Kidney epithelial cell (primary cell): ENCODE data around the gene DVL2. TPM values are rescaled to one million over a fixed set of nuclear protein-coding genes. Genes with fewer than 3 reads are reported as not detected.
A peak's percentile ranks its signal among the peaks of the same experiment; 100 is the strongest.
"Not testable (repeated sequence)": the region's sequence is repeated elsewhere in the genome, so short reads cannot be mapped to it uniquely, and the experiment has no call there.

ENCODE experiments used
- DNase-seq: peaks from one replicate; pipeline ENCODE4 v3.0.0-alpha.2; 2010; ENCODE audit warnings: low read depth
- H3K27me3 ChIP-seq: 2 replicates; pipeline ENCODE4 v1.6.0; 2011; ENCODE audit warnings: low read length; ENCODE audit not compliant: control insufficient read depth, insufficient read depth
- H3K36me3 ChIP-seq: 2 replicates; pipeline ENCODE4 v1.5.1; 2011; ENCODE audit warnings: low read length; ENCODE audit not compliant: control insufficient read depth, insufficient read depth
- H3K4me3 ChIP-seq: 2 replicates; pipeline ENCODE4 v1.5.1; 2011; ENCODE audit warnings: low read depth, mild to moderate bottlenecking, control low read depth, low read length
- CTCF ChIP-seq: IDR thresholded peaks from 2 replicates; pipeline ENCODE4 v1.5.1; 2011; ENCODE audit warnings: mild to moderate bottlenecking, moderate library complexity, low read length, control low read depth, inconsistent platforms; ENCODE audit not compliant: insufficient read depth, poor library complexity, severe bottlenecking
- total RNA-seq: library from RNA; depleted of rRNA; stranded (reverse); fragments of >200 nt; gene quantifications from 2 replicates; pipeline ENCODE4 v1.2.3, GENCODE V29; 2015

Gene DVL2
- total RNA-seq, 1 donor from 2014 or later, result 57.1 TPM

- H3K27me3 ChIP-seq, result no peaks in the 10 kb centered on the region
Observed at GRCh38 chr17:7248796-7249195, 14.5 kb upstream of the DVL2 start.

GRCh38 chr17:7246779-7247178 is 12.5 kb upstream of the DVL2 start:
- H3K27me3 ChIP-seq, result no peaks in the 10 kb centered on the region
- TF ChIP-seq CTCF, result no peak
- DNase-seq, result no peak
- H3K4me3 ChIP-seq, result no peak overlapping the region
- H3K36me3 ChIP-seq, result no peaks in the 10 kb centered on the region

More at GRCh38 chr17:7248796-7249195, 14.5 kb upstream of the DVL2 start:
- DNase-seq, result no peak
- TF ChIP-seq CTCF, result no peak
- Histone ChIP-seq H3K4me3 (no peak overlapping the region), H3K36me3 (no peaks in the 10 kb centered on the region)

- H3K4me3 ChIP-seq, DNase-seq, H3K27me3 ChIP-seq, H3K36me3 ChIP-seq: not testable (repeated sequence)
Observed at GRCh38 chr17:7243838-7244237, 9.5 kb upstream of the DVL2 start.

GRCh38 chr17:7243453-7243729 is 9.1 kb upstream of the DVL2 start:
- Histone ChIP-seq H3K36me3 (no peaks in the 10 kb centered on the region), H3K4me3 (peak overlapping the region; percentile 89), H3K27me3 (no peaks in the 10 kb centered on the region)
- no peak for DNase-seq
- TF ChIP-seq CTCF, result no peak

- Histone ChIP-seq H3K36me3 (no peaks in the 10 kb centered on the region), H3K4me3 (peak overlapping the region; percentile 89), H3K27me3 (no peaks in the 10 kb centered on the region)
- TF ChIP-seq CTCF, result no peak
- DNase-seq, result no peak
Observed at GRCh38 chr17:7242717-7243452, 8.6 kb upstream of the DVL2 start.

GRCh38 chr17:7241783-7242716 is 7.7 kb upstream of the DVL2 start, which contains the start of gene GABARAP:
GABARAP (minus strand) TSS chr17:7242449; CDS start chr17:7242330, 119 bp downstream.
- DNase-seq, result no peak
- no peak for TF ChIP-seq CTCF
- Histone ChIP-seq H3K27me3 (no peaks in the 10 kb centered on the region), H3K4me3 (peak within 1 kb of the TSS; percentile 89), H3K36me3 (no peaks in the 10 kb centered on the region)
